GM12878 (cell line): ENCODE measurements around the gene DDX19B. TPM values are rescaled to one million over a fixed set of nuclear protein-coding genes. Genes with fewer than 3 reads are reported as not detected.
"Not testable (repeated sequence)": the region's sequence is repeated elsewhere in the genome, so short reads cannot be mapped to it uniquely, and the experiment has no call there.

ENCODE experiments used
- ATAC-seq: fragments of 200-7000 bp; cut with Tn5 transposase; 3 replicates; pipeline ENCODE4 v1.9.1; 2020; ENCODE audit warnings: mild to moderate bottlenecking, moderate library complexity
- BruUV-seq: library from RNA; stranded (reverse); fragments of 400-500 nt; replicated peaks from 2 replicates; lab custom pipeline; 2021; lab: Mats Ljungman, UMichigan
- CTCF ChIA-PET: fragments of 300-600 bp; sonication (Branson Sonifier 250); formaldehyde crosslinking; extraction: SDS; loops from one replicate; lab custom pipeline; 2021; ENCODE audit warnings: inconsistent platforms; lab: Yijun Ruan, JAX
- POLR2A ChIA-PET: fragments of 350-600 bp; formaldehyde crosslinking; extraction: SDS; loops from one replicate; lab custom pipeline; 2021; ENCODE audit warnings: inconsistent platforms; lab: Charles Lee
- RAD21 ChIA-PET: fragments of 300-600 bp; sonication (Branson Sonifier 250); formaldehyde crosslinking; loops from one replicate; lab custom pipeline; 2023; ENCODE audit warnings: antibody characterized with exemption; ENCODE audit not compliant: unreplicated experiment; lab: Charles Lee
- SMC1A ChIA-PET: fragments of 300-600 bp; sonication (Branson Sonifier 250); formaldehyde crosslinking; loops from one replicate; lab custom pipeline; 2023; ENCODE audit not compliant: unreplicated experiment, uncharacterized antibody; lab: Charles Lee
- DNase-seq: peaks from one replicate; pipeline ENCODE4 v3.0.0-alpha.2; 2011; ENCODE audit warnings: low read depth, low spot score
- FAIRE-seq: peaks from 3 replicates; lab custom pipeline; 2011; peaks lifted over from hg19 to GRCh38; lab: Jason Lieb, UNC
- H2AFZ ChIP-seq: 2 replicates; pipeline ENCODE4 v1.6.0; 2011; ENCODE audit warnings: low read depth, low read length, control low read depth; ENCODE audit not compliant: control insufficient read depth
- H3K27ac ChIP-seq: 2 replicates; pipeline ENCODE4 v1.5.1; 2011; ENCODE audit warnings: control low read depth; ENCODE audit not compliant: control insufficient read depth, insufficient read depth
- H3K27me3 ChIP-seq, 2 experiments: replicated peaks in 1 of 2; 2 replicates each; pipeline versions ENCODE4 v1.6.0 to v1.6.1; 2011; ENCODE audit warnings: low read length in 1 of 2; ENCODE audit not compliant: control insufficient read depth in 2 of 2, insufficient read depth in 2 of 2
- H3K36me3 ChIP-seq, 2 experiments: 2 replicates each; pipeline ENCODE4 v1.5.1; 2011; ENCODE audit warnings: low read length in 1 of 2; ENCODE audit not compliant: control insufficient read depth in 2 of 2, insufficient read depth in 2 of 2
- H3K4me1 ChIP-seq: 2 replicates; pipeline ENCODE4 v1.6.1; 2011; ENCODE audit warnings: mild to moderate bottlenecking, low read length, moderate library complexity, mixed read lengths; ENCODE audit not compliant: control insufficient read depth, insufficient read depth
- H3K4me2 ChIP-seq: 2 replicates; pipeline ENCODE4 v1.6.0; 2011; ENCODE audit warnings: control low read depth; ENCODE audit not compliant: control insufficient read depth, insufficient read depth
- H3K4me3 ChIP-seq: fragments of 200-600 bp; sonication (generic); 2 replicates; pipeline ENCODE4 v1.5.1; 2016
- H3K79me2 ChIP-seq: 2 replicates; pipeline ENCODE4 v1.6.0; 2011; ENCODE audit warnings: low read length; ENCODE audit not compliant: control insufficient read depth, insufficient read depth
- H3K9ac ChIP-seq: 2 replicates; pipeline ENCODE4 v1.8.0; 2011; ENCODE audit warnings: low read length, control low read depth, mixed read lengths; ENCODE audit not compliant: control insufficient read depth, insufficient read depth
- H3K9me3 ChIP-seq: replicated peaks from 3 replicates; pipeline ENCODE4 v1.5.1; 2011; ENCODE audit warnings: mild to moderate bottlenecking, low read length; ENCODE audit not compliant: control insufficient read depth, insufficient read depth
- H4K20me1 ChIP-seq: 2 replicates; pipeline ENCODE4 v1.6.0; 2011; ENCODE audit not compliant: control insufficient read depth, insufficient read depth
- RAD21 ChIP-seq: IDR thresholded peaks from 2 replicates; pipeline ENCODE4 v1.6.1; 2011; ENCODE audit warnings: mild to moderate bottlenecking, low read depth, low read length, moderate library complexity; ENCODE audit not compliant: insufficient read depth
- SMC3 ChIP-seq: IDR thresholded peaks from 2 replicates; pipeline ENCODE4 v1.6.1; 2011; ENCODE audit warnings: low read length, improper control_type of control experiment, borderline replicate concordance
- TAF1 ChIP-seq: IDR thresholded peaks from 2 replicates; pipeline ENCODE4 v1.6.1; 2011; ENCODE audit warnings: mild to moderate bottlenecking, low read depth, low read length, borderline replicate concordance
- WGBS: methylation state at CpG from one replicate; pipeline ENCODE4 v1.1.6; 2016; ENCODE audit warnings: low lambda C conversion rate; ENCODE audit not compliant: insufficient replicate concordance, insufficient coverage; ENCODE audit errors: missing lambda C conversion rate; 5-methylcytosine and 5-hydroxymethylcytosine counted together
- in situ Hi-C: fragments of 300-500 bp; cut with MboI; formaldehyde crosslinking; loops from 9 replicates; pipeline ENCODE4 v1.14.3; 2018; ENCODE audit warnings: mixed read lengths
- intact Hi-C: fragments of 100-400 bp; cut with micrococcal nuclease; formaldehyde crosslinking; loops from one replicate; pipeline ENCODE4 v1.14.2; 2022; ENCODE audit not compliant: unreplicated experiment
- polyA plus RNA-seq, 11 experiments: library from polyadenylated mRNA; depleted of rRNA in 4 of 11; unstranded in 6 of 11; stranded (reverse) in 5 of 11; fragments of >200 nt; fragmentation: Nextera tagmentation in 4 of 11; fragmentation: Illumina TruSeq in 1 of 11; extraction: Ambion mirVana in 4 of 11; extraction: Trizol in 1 of 11; gene quantifications; 1 replicate in 1 of 11; 2 replicates in 10 of 11; pipeline versions ENCODE4 v1.2.1 to v1.2.3, GENCODE V29; 2011 to 2016; ENCODE audit warnings: inconsistent platforms in 2 of 11, missing spikeins in 2 of 11, low read depth in 1 of 11
- total RNA-seq, 4 experiments: library from RNA; depleted of rRNA in 3 of 4; stranded (reverse); fragments of >200 nt in 3 of 4; fragmentation: Illumina TruSeq in 1 of 4; extraction: Trizol in 1 of 4; gene quantifications; 2 replicates each; pipeline versions ENCODE4 v1.2.1 to v1.2.3, GENCODE V29; 2013 to 2021
- TF ChIP-seq, protein P1 (sequence below), 3 experiments: IDR thresholded peaks in 2 of 3; conservative IDR thresholded peaks in 1 of 3; 2 replicates each; pipeline ENCODE4 v1.5.1; 2011; ENCODE audit warnings: low read depth in 3 of 3, low read length in 3 of 3, mild to moderate bottlenecking in 3 of 3, control low read depth in 2 of 3, moderate library complexity in 2 of 3, inconsistent platforms in 1 of 3, mixed read lengths in 1 of 3; ENCODE audit not compliant: control insufficient read depth in 2 of 3, insufficient read depth in 1 of 3; ENCODE audit errors: extremely low read depth in 1 of 3
- TF ChIP-seq, protein P2 (sequence below): fragments of 450-650 bp; IDR thresholded peaks from 2 replicates; pipeline ENCODE4 v1.6.1; 2014; ENCODE audit warnings: mild to moderate bottlenecking

DDX19B gene
- total and polyA plus RNA-seq, 10 of the 15 experiments (the other 5 are each of a cell fraction or from before 2014, with no cell fraction given): 14.1 to 69.1 (median 42.5) TPM

DNA sequence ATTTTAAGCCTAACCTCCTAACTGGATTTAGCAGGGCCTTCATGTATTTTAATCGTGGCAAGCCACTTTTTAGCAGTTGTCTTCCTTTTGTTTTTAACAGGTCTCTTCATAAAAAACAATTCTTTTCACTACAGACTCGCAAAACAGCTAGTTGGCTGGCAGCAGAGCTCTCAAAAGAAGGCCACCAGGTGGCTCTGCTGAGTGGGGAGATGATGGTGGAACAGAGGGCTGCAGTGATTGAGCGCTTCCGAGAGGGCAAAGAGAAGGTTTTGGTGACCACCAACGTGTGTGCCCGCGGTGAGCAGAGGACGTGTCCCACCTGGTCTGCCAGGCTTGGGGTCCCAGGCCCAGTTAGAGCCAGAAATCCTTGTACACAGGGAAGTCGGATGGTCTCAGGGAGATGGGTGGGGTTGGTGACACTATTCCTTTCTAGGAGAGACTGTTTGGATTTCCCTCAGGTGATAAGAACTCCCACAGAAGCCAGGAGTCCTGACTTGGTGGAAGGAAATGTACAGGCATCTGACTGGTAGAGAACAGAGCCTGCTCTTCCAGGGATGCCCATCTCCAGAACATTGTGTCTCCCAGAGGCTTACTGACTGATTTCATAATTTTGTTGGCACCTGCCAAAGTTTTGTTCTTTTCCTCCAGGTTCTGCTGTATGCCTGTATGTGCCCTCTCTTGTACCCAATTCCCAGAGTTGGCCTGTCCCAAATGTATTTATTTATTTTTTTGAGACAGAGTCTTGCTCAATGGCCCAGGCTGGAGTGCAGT is 32.8 kb downstream of the DDX19B start:
- FAIRE-seq: peak; percentile 13
- CTCF ChIA-PET: interaction anchor here (0.7 to 2.1 kb wide), 7 partner anchors 8 to 440 kb away, joined by 3 to 28 read pairs (median 5); partner anchors contain the start of gene DDX19B

DNA sequence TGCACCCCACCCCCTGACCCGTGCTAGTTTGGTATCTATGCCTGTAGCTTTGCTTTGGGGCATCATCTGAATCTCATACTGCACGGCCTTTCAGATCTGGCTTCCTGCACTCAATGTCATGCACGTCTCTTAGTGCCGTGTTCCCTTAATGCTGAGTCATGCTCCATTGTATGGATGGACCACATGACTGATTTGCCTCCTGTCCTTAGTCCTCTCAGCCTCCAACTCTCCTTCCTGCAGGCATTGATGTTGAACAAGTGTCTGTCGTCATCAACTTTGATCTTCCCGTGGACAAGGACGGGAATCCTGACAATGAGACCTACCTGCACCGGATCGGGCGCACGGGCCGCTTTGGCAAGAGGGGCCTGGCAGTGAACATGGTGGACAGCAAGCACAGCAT is 33.7 kb downstream of the DDX19B start:
- H3K27ac ChIP-seq, intact Hi-C loops, SMC1A ChIA-PET, RAD21 ChIA-PET, H4K20me1 ChIP-seq, H3K4me1 ChIP-seq, H3K4me2 ChIP-seq, FAIRE-seq, H2AFZ ChIP-seq, ATAC-seq, H3K79me2 ChIP-seq, POLR2A ChIA-PET, H3K27me3 ChIP-seq, DNase-seq, H3K9me3 ChIP-seq, H3K4me3 ChIP-seq, H3K9ac ChIP-seq, CTCF ChIA-PET, in situ Hi-C loops, BruUV-seq: not testable (repeated sequence)
- H3K36me3 ChIP-seq: peaks cover 9 to 15% of the 10 kb centered on the region in 2 experiments
- 90% methylated on average over 5 of the region's 12 CpGs for WGBS

More for the DNA sequence above, 32.8 kb downstream of the DDX19B start:
- H2AFZ ChIP-seq: no peak overlapping the region
- H4K20me1 ChIP-seq: no peaks in the 10 kb centered on the region
- no peaks in the 10 kb centered on the region for H3K79me2 ChIP-seq
- ChIA-PET SMC1A (interaction anchor here (1.1 to 1.3 kb wide), 4 partner anchors 13 to 439 kb away, joined by 3 to 6 read pairs (median 3); no protein-coding TSS in a partner anchor), RAD21 (interaction anchor here (1.0 to 1.2 kb wide), 2 partner anchors 321 to 323 kb away, joined by 3 to 9 read pairs; no protein-coding TSS in a partner anchor), POLR2A (no interaction called here)
- H3K27ac ChIP-seq: no peak overlapping the region
- H3K4me1 ChIP-seq: no peaks in the 10 kb centered on the region
- WGBS: 81% methylated on average over 9 of the region's 9 CpGs
- H3K9me3 ChIP-seq: no peaks in the 10 kb centered on the region
- no peak overlapping the region for H3K9ac ChIP-seq
- in situ Hi-C loops: no loop called here
- H3K36me3 ChIP-seq: peaks cover 9 to 15% of the 10 kb centered on the region in 2 experiments
- TF ChIP-seq, protein P1, sequence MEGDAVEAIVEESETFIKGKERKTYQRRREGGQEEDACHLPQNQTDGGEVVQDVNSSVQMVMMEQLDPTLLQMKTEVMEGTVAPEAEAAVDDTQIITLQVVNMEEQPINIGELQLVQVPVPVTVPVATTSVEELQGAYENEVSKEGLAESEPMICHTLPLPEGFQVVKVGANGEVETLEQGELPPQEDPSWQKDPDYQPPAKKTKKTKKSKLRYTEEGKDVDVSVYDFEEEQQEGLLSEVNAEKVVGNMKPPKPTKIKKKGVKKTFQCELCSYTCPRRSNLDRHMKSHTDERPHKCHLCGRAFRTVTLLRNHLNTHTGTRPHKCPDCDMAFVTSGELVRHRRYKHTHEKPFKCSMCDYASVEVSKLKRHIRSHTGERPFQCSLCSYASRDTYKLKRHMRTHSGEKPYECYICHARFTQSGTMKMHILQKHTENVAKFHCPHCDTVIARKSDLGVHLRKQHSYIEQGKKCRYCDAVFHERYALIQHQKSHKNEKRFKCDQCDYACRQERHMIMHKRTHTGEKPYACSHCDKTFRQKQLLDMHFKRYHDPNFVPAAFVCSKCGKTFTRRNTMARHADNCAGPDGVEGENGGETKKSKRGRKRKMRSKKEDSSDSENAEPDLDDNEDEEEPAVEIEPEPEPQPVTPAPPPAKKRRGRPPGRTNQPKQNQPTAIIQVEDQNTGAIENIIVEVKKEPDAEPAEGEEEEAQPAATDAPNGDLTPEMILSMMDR (IDR thresholded peaks at IDR 0.05 in 2 of 3, conservative IDR thresholded peaks at IDR 0.05 in 1 of 3; ENCODE audit: control insufficient read depth in 2 of 3, extremely low read depth in 1 of 3, insufficient read depth in 1 of 3, low read depth in 3 of 3, low read length in 3 of 3): peak; percentile 36 to 54 (median 40); a peak in 5 of 6 replicates
- peak; percentile 28 for TF ChIP-seq RAD21
- TF ChIP-seq, protein P2, sequence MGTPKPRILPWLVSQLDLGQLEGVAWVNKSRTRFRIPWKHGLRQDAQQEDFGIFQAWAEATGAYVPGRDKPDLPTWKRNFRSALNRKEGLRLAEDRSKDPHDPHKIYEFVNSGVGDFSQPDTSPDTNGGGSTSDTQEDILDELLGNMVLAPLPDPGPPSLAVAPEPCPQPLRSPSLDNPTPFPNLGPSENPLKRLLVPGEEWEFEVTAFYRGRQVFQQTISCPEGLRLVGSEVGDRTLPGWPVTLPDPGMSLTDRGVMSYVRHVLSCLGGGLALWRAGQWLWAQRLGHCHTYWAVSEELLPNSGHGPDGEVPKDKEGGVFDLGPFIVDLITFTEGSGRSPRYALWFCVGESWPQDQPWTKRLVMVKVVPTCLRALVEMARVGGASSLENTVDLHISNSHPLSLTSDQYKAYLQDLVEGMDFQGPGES: no peak
- TF ChIP-seq TAF1: no peak
- TF ChIP-seq SMC3: peak; percentile 24; the same call in 1 of the 2 replicates
- TF ChIP-seq, all 136 proteins: peak for 3
- Histone ChIP-seq H3K4me3 (no peak overlapping the region), H3K27me3 (no peaks in the 10 kb centered on the region), H3K4me2 (no peak overlapping the region)
- ATAC-seq (peak; percentile 86), DNase-seq (no peak)
- intact Hi-C loops: loop anchor here (2.0 kb wide), 1 partner anchor 321 kb away; no protein-coding TSS in a partner anchor
- BruUV-seq: no TSS peak
